Muscle layer of duodenum (tissue), 2 donors: ENCODE data around the gene PCED1B.
A peak's percentile ranks its signal among the peaks of the same experiment; 100 is the strongest.

Experiments
- H3K27ac ChIP-seq: one replicate; pipeline ENCODE4 v1.7.0; 2013; ENCODE audit warnings: mild to moderate bottlenecking, low read length
- H3K27me3 ChIP-seq: one replicate; pipeline ENCODE4 v1.7.0; 2013; ENCODE audit warnings: low read depth, mild to moderate bottlenecking, control low read depth, low read length
- H3K36me3 ChIP-seq, 2 donors: one replicate each; pipeline ENCODE4 v1.7.0; 2013; ENCODE audit warnings: low read length in 2 of 2, control low read depth in 1 of 2, mild to moderate bottlenecking in 1 of 2; ENCODE audit not compliant: insufficient read depth in 2 of 2, control insufficient read depth in 1 of 2
- H3K4me1 ChIP-seq, 2 donors: one replicate each; pipeline ENCODE4 v1.7.0; 2013; ENCODE audit warnings: low read length in 2 of 2, mild to moderate bottlenecking in 2 of 2, control low read depth in 1 of 2, moderate library complexity in 1 of 2; ENCODE audit not compliant: insufficient read depth in 2 of 2, control insufficient read depth in 1 of 2
- H3K4me3 ChIP-seq, 2 donors: one replicate each; pipeline ENCODE4 v1.7.0; 2013; ENCODE audit warnings: low read length in 2 of 2, low read depth in 1 of 2, mild to moderate bottlenecking in 1 of 2
- H3K9me3 ChIP-seq, 2 donors: one replicate each; pipeline ENCODE4 v1.7.0; 2013; ENCODE audit warnings: low read length in 2 of 2, control low read depth in 1 of 2, mild to moderate bottlenecking in 1 of 2; ENCODE audit not compliant: control insufficient read depth in 1 of 2
- donor health status: healthy.

PCED1B gene

DNA sequence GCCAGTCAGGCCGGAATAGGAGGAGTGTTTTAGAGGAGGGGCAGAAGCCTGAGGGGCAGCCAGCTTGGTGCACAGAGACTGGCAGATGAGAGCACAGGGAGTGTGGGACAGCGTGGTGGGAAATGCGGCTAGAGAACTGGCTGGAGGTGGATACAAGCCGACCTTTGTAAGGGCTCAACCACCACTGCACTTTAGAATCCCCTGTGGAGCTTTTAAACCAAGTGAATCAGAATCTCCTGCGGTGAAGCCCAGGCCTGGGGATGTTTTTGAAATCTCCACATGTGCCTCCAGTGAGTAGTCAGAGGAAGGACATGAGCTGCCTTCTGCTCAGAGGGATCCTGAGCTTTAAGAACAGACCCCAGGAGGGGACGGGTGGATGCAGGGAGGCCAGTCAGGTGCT, 10.9 kb upstream of the PCED1B start:
- Histone ChIP-seq H3K9me3 (no peaks in the 10 kb centered on the region), H3K4me3 (no peak overlapping the region), H3K36me3 (no peaks in the 10 kb centered on the region), H3K4me1 (peaks cover 0 to 3% of the 10 kb centered on the region in 2 donors), H3K27me3 (no peaks in the 10 kb centered on the region), H3K27ac (no peak overlapping the region)

DNA sequence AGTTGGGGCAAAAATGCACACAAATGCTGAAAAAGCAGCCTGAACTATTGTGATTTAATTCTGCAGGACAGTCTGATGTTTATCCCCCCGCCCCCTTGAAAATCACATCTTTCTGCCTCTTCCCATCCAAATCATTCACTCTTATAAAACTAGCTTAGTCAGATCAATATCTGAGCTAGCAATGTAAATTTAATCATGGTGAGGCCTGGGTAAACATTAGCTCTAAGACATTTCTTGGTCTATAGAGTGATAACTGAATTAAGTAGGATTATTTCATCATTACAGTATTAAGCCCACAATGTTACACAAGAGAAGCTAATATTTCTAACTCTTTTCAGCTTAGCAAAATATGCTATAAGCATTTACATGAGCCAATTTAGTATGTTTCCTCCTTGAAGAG, 9.1 kb upstream of the PCED1B start:
- Histone ChIP-seq H3K27me3 (no peaks in the 10 kb centered on the region), H3K36me3 (no peaks in the 10 kb centered on the region), H3K27ac (no peak overlapping the region), H3K4me1 (peaks cover 0 to 3% of the 10 kb centered on the region in 2 donors), H3K4me3 (no peak overlapping the region), H3K9me3 (no peaks in the 10 kb centered on the region)

DNA sequence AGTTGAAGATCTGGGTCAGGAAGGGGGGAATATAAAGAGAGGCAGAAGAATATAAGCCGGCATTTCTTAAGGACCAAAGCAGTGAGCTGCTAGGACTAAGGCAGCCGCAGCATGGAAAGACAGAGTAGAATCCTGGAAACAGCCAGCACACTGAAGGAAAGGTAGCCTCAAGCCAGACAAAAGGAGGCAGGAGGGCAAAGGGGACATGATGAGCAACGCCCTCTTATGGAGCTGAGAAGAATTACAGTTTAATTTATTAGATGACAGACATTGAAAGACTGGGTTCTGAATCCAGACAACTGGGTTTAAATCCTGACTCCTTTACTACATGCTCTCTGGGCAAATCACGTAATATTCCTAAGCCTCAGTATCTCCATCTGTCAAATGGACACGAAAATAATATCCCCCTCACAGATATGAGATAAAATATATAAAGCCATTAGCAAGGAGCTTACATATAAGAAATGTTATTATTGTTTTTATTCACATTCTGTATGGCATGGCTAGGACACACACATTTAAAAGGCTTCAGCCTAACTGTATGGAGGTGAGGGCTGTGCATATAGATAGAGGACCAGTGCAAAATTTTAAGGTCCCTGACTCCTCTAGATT, 8.1 kb upstream of the PCED1B start:
- no peaks in the 10 kb centered on the region for H3K27me3 ChIP-seq
- H3K4me1 ChIP-seq = peaks cover 0 to 8% of the 10 kb centered on the region in 2 donors
- no peaks in the 10 kb centered on the region for H3K9me3 ChIP-seq
- H3K36me3 ChIP-seq = no peaks in the 10 kb centered on the region
- no peak overlapping the region for H3K4me3 ChIP-seq
- no peak overlapping the region for H3K27ac ChIP-seq

DNA sequence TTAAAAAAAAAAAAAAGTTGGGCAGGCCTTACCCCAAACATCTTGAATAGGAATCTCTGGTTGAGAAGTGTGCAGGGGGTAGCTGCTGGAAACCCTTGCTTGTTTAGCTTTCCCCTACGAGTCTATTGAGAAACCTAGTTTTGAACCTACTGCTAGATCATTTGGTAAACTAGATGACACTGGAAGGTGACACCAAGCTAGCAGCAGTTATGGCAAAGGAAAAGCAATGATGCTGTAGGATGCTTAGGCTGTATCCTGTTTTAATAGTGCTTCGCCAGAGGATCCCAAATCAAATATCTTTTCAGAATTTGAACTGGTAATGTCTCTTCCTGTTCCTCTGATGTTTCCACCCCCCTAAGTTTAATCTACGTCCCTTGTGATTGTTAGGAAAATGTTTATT, 5.5 kb upstream of the PCED1B start:
- H3K27me3 ChIP-seq = no peaks in the 10 kb centered on the region
- no peak overlapping the region for H3K4me3 ChIP-seq
- no peak overlapping the region for H3K27ac ChIP-seq
- H3K4me1 ChIP-seq = peaks cover 0 to 5% of the 10 kb centered on the region in 2 donors
- H3K36me3 ChIP-seq = no peaks in the 10 kb centered on the region
- no peaks in the 10 kb centered on the region for H3K9me3 ChIP-seq

DNA sequence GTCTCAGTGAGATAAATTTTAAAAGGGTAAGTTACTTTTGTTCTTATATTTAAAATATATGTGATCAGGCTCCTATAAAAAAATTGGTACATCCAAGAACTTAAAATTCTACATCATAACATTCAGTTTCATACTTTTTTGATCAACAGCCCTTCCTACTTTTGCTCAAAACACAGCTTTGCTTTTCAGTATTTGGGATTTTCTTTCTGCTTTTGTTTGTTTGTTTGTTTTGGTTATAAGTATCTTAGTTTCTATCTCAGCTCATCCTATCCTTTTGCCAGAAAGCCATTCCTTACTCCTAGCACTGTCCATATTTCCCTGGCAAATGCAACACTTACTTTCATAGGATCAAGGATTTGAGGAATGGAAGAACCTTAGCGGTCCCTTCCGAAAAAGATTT, 4.7 kb upstream of the PCED1B start:
- no peaks in the 10 kb centered on the region for H3K36me3 ChIP-seq
- H3K27me3 ChIP-seq = no peaks in the 10 kb centered on the region
- peaks cover 0 to 5% of the 10 kb centered on the region in 2 donors for H3K4me1 ChIP-seq
- H3K4me3 ChIP-seq = no peak overlapping the region
- no peak overlapping the region for H3K27ac ChIP-seq
- H3K9me3 ChIP-seq = no peaks in the 10 kb centered on the region

DNA sequence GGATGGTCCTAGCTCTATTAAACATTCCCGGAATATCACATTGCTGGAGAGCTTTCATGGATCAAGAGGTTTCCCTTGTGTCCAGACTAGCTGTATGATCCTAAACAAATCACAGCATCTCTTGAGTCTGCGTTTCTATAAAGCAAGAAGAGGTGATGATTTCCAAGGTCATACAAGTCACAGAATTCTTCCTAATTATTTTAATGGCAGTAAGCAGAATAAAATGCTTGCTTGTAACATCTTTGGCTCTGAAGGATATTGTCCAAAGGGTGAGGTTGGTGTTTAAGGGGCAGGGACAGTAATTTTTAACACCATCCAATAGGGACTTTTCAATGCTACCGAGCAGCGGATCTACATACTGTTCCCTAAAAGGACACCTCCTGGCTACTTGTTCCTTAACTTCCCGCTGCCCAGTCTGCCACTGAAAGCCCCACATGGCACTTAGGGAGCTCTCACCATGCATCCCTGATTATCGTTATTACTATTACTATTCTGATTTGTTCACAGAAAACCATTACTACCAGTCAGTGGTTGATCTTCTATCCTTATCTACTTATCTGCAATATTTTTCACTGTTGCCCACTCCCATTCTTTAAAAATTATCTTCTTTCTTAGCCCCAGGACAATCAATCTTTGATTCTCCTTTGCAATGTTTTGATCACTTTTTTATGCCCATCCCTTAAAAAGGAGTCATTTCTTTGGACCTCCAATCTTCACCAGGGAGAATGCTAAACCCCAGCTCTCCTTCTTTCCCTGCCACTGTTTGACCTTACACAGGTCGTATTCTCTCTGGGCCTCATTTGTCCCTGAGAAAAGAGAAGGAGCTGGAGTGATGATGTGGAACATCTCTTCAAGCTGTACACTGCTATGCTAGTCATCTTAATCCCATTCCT, 4.0 kb upstream of the PCED1B start:
- H3K36me3 ChIP-seq = no peaks in the 10 kb centered on the region
- H3K27ac ChIP-seq = no peak overlapping the region
- no peaks in the 10 kb centered on the region for H3K27me3 ChIP-seq
- H3K4me3 ChIP-seq = no peak overlapping the region
- H3K4me1 ChIP-seq = peaks cover 0 to 5% of the 10 kb centered on the region in 2 donors
- H3K9me3 ChIP-seq = no peaks in the 10 kb centered on the region

DNA sequence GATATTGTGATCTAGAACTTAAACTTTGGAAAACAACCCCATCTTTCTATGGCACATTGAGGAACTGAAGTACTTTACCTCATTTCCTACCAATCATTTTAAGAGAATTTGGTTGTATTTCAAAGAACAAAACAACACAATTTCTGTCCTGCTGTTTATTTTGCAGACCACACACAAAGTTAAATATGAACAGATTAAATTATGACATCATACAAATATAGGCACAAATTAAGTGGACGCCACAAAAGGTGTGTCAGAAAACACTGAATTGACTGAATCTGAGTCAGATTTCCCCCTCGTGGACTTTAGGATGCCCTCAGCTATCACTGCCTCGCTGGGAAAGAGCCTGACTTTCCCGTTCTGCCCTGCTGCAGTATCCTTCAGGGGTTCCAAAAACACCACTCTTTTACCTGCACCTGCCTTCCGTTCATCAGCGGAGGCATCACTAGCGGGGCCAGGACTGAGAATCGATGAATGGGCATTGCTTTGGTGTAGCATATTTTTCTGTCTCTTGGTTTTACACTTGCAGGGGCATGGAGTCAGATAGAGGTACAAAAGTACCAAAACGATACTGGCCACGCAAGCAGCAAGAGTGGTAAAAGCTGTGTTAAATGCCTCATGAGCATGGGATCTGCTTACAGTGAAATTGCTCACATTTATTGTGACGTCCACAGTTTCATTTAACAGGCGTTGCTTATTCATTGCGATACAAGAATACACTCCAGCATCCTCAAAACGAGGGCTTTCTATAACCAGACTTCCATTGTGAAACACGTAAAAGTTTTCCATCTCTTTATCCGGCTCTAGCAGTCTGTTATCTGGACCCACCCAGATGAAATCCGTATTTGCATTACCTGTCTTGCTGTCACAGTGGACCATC, 2.0 kb upstream of the PCED1B start:
- Histone ChIP-seq H3K4me1 (peaks cover 0 to 5% of the 10 kb centered on the region in 2 donors), H3K27ac (no peak overlapping the region), H3K27me3 (no peaks in the 10 kb centered on the region), H3K9me3 (no peaks in the 10 kb centered on the region), H3K36me3 (no peaks in the 10 kb centered on the region), H3K4me3 (peak overlapping the region; percentile 87 to 91)

DNA sequence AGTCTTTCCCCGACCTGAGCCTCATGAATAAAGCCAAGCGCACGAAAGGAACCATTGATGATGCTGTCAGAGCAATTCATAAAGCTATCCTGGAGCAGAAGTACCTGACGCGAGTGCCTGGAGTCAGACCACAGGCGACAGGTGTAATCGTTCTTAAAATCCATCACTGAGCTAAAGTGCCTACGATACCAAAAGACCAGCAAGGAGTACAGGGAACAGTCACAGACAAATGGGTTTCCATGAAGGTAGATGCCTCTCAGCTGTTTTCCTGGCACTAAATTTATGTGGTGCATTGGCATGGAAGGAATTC, 1.4 kb upstream of the PCED1B start:
- Histone ChIP-seq H3K9me3 (no peaks in the 10 kb centered on the region), H3K27ac (no peak overlapping the region), H3K4me1 (peaks cover 0 to 5% of the 10 kb centered on the region in 2 donors), H3K4me3 (peak overlapping the region; percentile 87 to 91), H3K36me3 (no peaks in the 10 kb centered on the region), H3K27me3 (no peaks in the 10 kb centered on the region)

DNA sequence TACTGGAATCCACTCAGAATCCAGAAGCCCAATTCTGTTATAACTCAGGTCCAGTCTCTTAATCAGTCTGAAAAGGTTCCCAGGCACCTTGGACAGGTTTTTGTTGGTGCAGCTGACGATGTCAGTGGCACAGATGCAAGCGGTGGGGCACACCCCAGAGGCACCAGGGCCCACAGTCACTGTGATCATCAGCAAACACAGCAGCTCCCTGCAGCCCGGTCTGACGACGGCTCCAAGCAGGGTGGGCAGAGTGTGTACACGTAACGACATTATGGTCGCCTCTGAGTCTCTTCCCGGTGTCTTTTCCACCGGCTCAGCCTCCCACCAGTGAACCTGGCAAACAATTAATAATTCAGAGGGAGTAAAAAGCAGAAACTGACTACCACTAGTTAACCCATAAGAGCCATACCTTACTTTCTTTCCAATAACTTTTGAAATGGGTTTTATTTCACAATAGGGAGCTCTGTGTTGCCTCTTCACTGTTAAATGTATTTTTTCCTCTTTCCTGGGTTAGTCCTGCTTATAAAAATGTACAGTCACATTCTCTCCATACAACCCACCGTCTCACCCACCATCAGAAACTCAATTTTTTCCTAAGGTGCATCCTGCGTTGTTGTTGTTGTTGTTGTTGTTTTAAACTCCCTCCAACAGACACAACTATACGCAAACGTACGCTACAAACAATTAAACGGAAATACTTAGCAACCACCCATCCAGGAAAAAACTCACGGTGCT, 521 bp upstream of the PCED1B start:
- H3K27ac ChIP-seq = peak overlapping the region; percentile 76
- H3K4me1 ChIP-seq = peaks cover 0 to 5% of the 10 kb centered on the region in 2 donors
- no peaks in the 10 kb centered on the region for H3K36me3 ChIP-seq
- H3K9me3 ChIP-seq = no peaks in the 10 kb centered on the region
- H3K4me3 ChIP-seq = peak overlapping the region; percentile 87 to 91
- no peaks in the 10 kb centered on the region for H3K27me3 ChIP-seq

DNA sequence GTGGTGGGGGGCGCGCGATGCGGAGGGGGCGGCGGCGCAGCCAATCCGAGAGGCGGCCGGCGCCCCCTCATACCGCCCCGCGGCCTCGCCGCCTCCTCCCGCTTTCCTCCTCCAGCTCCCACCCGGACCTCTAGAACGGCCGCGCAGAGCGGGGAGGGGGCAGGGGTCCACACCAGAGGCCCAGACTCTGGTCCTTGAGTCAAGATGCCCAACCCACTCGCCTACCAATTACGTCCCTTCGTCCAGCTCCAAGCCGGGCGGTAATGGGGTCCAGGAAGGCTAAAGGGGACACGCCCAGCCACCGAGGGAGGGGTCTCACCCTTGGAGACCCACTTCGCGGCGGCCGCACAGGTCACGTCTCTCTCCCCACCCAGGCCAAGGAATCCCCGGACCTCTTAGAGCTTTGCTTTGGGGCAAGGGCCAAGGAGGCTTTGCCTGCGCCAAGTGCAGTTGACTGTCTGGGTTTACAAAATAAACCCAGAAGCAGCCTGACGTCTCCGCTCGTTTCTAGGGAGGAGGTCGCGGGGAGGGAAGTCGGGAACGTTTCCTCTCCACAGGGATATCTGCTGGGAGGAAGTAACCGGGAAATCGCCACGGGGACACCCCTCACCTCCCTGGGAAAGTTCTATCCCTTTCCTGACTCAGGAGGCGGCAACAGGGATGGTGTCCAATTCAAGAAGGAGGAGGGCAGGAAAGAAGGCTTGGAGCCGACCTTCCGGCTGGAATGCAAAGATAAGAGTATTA, 732 bp downstream of the PCED1B start:
- Histone ChIP-seq H3K36me3 (no peaks in the 10 kb centered on the region), H3K27ac (peak overlapping the region; percentile 93), H3K27me3 (no peaks in the 10 kb centered on the region), H3K9me3 (no peaks in the 10 kb centered on the region), H3K4me3 (peak overlapping the region; percentile 82 to 91), H3K4me1 (peaks cover 0 to 7% of the 10 kb centered on the region in 2 donors)
